WERI-Rb-1 (cell line): Measurements from ENCODE around the gene KANSL1.
A peak's percentile ranks its signal among the peaks of the same experiment; 100 is the strongest.
"Not testable (repeated sequence)": the region's sequence is repeated elsewhere in the genome, so short reads cannot be mapped to it uniquely, and the experiment has no call there.

Experiments
- DNase-seq: peaks from one replicate; pipeline ENCODE4 v3.0.0-alpha.2; 2020
- H3K27ac ChIP-seq: fragments of 250-450 bp; sonication (Bioruptor Pico); 2 replicates; pipeline ENCODE4 v1.5.1; 2020; ENCODE audit warnings: mild to moderate bottlenecking, moderate library complexity
- H3K27me3 ChIP-seq: fragments of 250-450 bp; sonication (Bioruptor Pico); 2 replicates; pipeline ENCODE4 v1.5.1; 2021; ENCODE audit warnings: mild to moderate bottlenecking, low read depth, moderate library complexity; ENCODE audit not compliant: insufficient read depth, severe bottlenecking
- H3K36me3 ChIP-seq: fragments of 250-450 bp; sonication (Bioruptor Pico); 2 replicates; pipeline ENCODE4 v1.5.1; 2020; ENCODE audit warnings: mild to moderate bottlenecking, moderate library complexity
- H3K4me3 ChIP-seq: 2 replicates; pipeline ENCODE4 v1.5.1; 2011; ENCODE audit warnings: low read depth, mild to moderate bottlenecking, control low read depth, low read length
- H3K9me3 ChIP-seq: fragments of 250-450 bp; sonication (Bioruptor Pico); 2 replicates; pipeline ENCODE4 v1.5.1; 2021; ENCODE audit warnings: mild to moderate bottlenecking, moderate library complexity; ENCODE audit not compliant: severe bottlenecking
- TF ChIP-seq, protein P1 (sequence below): IDR thresholded peaks from 2 replicates; pipeline ENCODE4 v1.5.1; 2011; ENCODE audit warnings: low read depth, mild to moderate bottlenecking, control low read depth, inconsistent platforms, low read length

KANSL1 gene, protein sequence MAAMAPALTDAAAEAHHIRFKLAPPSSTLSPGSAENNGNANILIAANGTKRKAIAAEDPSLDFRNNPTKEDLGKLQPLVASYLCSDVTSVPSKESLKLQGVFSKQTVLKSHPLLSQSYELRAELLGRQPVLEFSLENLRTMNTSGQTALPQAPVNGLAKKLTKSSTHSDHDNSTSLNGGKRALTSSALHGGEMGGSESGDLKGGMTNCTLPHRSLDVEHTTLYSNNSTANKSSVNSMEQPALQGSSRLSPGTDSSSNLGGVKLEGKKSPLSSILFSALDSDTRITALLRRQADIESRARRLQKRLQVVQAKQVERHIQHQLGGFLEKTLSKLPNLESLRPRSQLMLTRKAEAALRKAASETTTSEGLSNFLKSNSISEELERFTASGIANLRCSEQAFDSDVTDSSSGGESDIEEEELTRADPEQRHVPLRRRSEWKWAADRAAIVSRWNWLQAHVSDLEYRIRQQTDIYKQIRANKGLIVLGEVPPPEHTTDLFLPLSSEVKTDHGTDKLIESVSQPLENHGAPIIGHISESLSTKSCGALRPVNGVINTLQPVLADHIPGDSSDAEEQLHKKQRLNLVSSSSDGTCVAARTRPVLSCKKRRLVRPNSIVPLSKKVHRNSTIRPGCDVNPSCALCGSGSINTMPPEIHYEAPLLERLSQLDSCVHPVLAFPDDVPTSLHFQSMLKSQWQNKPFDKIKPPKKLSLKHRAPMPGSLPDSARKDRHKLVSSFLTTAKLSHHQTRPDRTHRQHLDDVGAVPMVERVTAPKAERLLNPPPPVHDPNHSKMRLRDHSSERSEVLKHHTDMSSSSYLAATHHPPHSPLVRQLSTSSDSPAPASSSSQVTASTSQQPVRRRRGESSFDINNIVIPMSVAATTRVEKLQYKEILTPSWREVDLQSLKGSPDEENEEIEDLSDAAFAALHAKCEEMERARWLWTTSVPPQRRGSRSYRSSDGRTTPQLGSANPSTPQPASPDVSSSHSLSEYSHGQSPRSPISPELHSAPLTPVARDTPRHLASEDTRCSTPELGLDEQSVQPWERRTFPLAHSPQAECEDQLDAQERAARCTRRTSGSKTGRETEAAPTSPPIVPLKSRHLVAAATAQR (N-terminal part only)

DNA sequence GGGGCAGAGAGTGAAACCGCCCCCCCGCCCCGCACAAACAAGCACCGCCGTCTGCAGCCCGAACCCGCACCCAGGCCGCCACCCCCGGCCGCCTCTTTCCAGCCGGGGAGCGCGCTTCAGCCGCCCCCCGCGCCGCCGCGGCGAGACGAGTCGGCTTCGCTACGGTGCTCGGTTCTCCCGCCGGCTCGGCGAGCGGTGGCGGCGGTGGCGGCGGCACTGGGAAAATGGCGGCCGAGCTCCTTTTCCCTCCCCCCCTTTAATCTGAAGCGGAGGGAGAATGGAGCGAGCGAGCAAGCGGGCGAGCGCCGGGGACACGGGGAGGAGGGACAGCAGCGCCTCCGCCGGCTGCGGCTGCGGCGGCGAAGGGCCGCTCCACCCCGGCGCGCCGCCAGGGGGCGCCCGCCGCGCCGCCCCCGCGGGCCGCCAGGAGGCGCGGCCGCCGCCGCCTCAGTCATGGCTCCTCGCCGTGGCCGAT is at the start of gene KANSL1:
KANSL1 (minus strand) TSS at position 279 of the 475 bp plus-strand sequence. CDS start 21,286 bp downstream, outside the sequence.
- no peaks in the 10 kb centered on the region for H3K27me3 ChIP-seq
- TF ChIP-seq, protein P1, sequence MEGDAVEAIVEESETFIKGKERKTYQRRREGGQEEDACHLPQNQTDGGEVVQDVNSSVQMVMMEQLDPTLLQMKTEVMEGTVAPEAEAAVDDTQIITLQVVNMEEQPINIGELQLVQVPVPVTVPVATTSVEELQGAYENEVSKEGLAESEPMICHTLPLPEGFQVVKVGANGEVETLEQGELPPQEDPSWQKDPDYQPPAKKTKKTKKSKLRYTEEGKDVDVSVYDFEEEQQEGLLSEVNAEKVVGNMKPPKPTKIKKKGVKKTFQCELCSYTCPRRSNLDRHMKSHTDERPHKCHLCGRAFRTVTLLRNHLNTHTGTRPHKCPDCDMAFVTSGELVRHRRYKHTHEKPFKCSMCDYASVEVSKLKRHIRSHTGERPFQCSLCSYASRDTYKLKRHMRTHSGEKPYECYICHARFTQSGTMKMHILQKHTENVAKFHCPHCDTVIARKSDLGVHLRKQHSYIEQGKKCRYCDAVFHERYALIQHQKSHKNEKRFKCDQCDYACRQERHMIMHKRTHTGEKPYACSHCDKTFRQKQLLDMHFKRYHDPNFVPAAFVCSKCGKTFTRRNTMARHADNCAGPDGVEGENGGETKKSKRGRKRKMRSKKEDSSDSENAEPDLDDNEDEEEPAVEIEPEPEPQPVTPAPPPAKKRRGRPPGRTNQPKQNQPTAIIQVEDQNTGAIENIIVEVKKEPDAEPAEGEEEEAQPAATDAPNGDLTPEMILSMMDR = peak; percentile 86
- no peaks in the 10 kb centered on the region for H3K9me3 ChIP-seq
- peak within 1 kb of the TSS; percentile 100 for H3K27ac ChIP-seq
- H3K36me3 ChIP-seq = peaks cover 15% of the 10 kb centered on the region
- H3K4me3 ChIP-seq = peak within 1 kb of the TSS; percentile 75
- peak; percentile 97 for DNase-seq

DNA sequence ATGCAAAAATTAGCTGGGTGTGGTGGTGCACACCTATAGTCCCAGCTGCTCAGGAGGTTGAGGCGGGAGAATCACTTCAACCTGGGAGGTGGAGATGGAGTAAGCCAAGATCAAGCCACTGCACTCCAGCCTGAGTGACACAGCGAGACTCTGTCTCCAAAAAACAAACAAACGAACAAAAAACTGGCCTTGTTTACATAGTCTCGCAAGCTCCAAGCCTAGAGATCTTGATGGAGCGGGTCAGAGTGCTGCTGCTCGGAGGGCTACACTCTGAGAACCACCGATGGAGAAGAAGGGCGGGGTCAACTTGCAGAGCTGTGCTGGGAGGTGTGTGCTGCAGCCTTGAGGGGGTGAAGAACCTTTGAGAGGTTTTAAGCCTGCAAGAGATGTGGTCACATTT is 38.1 kb upstream of the KANSL1 start:
- not testable (repeated sequence) for H3K27me3 ChIP-seq, H3K36me3 ChIP-seq, H3K9me3 ChIP-seq, H3K27ac ChIP-seq, DNase-seq, H3K4me3 ChIP-seq

DNA sequence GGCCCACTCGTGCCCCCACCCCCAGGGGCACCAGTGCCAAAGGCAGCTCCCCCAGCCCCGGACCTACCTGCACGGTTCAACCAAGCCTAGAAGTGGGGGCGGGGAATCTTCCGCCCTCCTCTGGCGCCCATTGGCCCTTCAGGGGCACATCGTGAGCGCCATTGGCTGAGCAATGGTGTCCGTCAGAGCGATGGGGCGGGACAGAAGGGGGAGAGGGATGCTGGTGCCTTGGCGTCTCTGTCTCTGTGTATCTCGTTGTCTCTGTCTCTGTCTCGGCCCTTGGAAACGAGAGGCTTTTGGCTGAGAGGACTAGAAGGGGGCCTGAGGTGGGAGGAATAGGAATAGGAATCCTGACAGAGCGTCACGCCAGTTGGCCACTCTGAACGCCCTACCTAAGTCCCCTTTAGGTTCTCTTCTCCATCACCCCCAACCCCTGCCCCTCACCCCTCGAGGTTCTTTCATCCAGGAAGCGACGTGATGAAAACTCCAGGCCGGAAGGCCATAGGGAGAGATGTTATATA is 32.1 kb upstream of the KANSL1 start:
- not testable (repeated sequence) for H3K36me3 ChIP-seq, H3K27me3 ChIP-seq, H3K9me3 ChIP-seq, H3K27ac ChIP-seq
- peak overlapping the region; percentile 51 for H3K4me3 ChIP-seq
- DNase-seq = peak; percentile 99

DNA sequence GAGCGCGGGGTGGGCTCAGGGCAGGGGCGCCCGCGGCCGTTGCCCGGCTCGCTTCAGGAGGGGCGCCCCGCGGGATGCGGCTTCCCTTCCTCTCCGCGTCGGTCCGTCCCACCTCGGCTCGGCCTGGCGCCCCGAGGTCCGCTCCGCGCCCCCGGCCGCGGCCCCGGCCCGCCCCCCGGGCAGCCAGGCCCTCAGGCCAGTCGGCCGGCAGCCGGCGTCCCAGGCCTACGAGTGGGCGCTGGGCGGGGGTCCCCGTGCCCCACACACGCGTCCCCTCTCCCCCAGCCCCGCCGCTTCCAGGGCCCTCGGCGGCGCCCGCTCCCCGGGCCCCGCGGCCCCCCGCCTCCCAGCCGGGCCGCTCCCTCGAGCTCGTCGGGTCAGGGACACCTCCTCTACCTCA is 31.6 kb upstream of the KANSL1 start:
- peak; percentile 33 for DNase-seq
- H3K4me3 ChIP-seq = peak overlapping the region; percentile 51
- H3K9me3 ChIP-seq, H3K27ac ChIP-seq, H3K27me3 ChIP-seq, H3K36me3 ChIP-seq: not testable (repeated sequence)

DNA sequence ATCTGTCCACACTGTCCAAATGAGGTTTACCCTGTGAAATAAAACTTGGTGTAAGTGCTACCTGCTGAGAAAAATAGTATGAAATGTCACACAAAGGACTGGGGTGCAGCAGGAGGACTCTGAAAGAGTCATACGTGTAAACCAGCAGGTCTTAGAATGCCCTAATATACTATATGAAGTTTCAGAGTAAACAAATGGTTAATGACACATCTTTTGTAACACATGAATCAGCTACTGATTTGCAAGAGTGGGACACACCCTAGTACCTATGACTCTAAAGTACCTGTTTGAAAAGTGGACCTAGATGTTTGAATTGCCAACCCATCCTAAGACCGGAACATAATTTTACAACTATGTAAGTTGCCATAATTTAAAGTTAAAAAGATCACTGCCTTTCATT is 29.8 kb upstream of the KANSL1 start:
- DNase-seq, H3K9me3 ChIP-seq, H3K27ac ChIP-seq, H3K27me3 ChIP-seq, H3K4me3 ChIP-seq: not testable (repeated sequence)
- H3K36me3 ChIP-seq = peaks cover 15% of the 10 kb centered on the region

DNA sequence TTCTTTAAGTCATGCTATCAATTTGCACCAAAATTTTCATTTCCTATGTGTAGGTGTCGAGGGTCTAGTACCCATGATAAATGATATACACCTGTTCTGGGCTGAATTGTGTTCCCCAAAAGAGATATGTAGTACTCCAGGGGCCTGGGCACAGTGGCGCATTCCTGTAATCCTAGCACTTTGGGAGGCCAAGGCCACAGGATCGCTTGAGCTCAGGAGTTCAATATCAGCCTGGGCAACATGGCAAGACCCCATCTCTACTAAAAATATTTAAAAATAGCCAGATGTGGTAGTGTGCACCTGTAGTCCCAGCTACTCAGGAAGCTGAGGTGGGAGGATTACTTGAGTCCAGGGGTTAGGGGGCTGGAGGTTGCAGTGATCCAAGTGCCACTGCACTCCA is 23.5 kb upstream of the KANSL1 start:
- Histone ChIP-seq H3K27me3 (no peaks in the 10 kb centered on the region), H3K9me3 (peaks cover 10% of the 10 kb centered on the region), H3K4me3 (no peak overlapping the region), H3K36me3 (peaks cover 57% of the 10 kb centered on the region), H3K27ac (no peak overlapping the region)
- DNase-seq = no peak
- TF ChIP-seq, protein P1 = no peak

DNA sequence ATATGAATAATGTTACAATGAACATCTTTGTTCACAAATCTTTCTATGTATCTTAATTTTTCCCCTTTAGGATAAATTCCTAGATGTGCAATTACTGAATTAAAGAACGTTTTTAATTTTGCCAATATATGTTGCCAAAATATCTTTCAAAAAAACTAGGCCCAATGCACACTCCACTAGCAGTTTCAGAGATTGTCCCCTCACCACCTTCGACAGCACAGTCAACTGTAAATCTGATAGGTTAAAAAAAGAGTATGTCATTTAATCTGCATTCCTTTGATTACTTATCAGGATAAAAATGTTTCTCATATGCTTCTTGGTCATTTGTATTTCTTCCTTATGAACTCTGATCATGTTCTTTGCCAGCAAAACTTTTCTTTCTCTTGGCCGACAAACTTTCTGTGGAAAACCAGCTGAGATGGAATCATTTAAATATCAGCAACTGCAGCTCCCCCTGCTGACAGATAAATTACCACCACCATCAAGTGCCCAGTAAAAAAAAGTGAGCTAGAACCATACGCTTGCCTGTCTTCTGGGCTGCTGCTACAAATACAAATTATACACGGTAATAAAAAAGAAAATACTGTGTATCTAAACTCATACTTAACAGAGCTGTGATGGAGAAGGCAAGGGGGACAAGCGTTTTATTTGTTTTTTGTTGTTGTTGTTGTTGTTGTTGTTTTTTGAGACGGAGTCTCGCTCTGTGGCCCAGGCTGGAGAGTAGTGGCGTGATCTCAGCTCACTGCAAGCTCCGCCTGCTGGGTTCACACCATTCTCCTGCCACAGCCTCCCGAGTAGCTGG is 19.6 kb upstream of the KANSL1 start:
- Histone ChIP-seq H3K36me3 (peaks cover 55% of the 10 kb centered on the region), H3K4me3 (no peak overlapping the region), H3K27ac (no peak overlapping the region), H3K27me3 (no peaks in the 10 kb centered on the region), H3K9me3 (no peaks in the 10 kb centered on the region)
- TF ChIP-seq, protein P1 = peak; percentile 78
- peak; percentile 67 for DNase-seq
